Tibial nerve (tissue), 4 donors: Measurements from ENCODE around the gene HNRNPUL1.

Source experiments
- EP300 ChIP-seq, 2 donors: sonication (generic); formaldehyde crosslinking; IDR thresholded peaks; one replicate each; pipeline ENCODE4 v1.6.1; 2017; ENCODE audit warnings: antibody characterized with exemption in 2 of 2, mild to moderate bottlenecking in 1 of 2
- POLR2A ChIP-seq, 2 donors: fragments of 450-650 bp; IDR thresholded peaks; one replicate each; pipeline ENCODE4 v1.6.1; 2017; ENCODE audit warnings: antibody characterized with exemption in 2 of 2, mild to moderate bottlenecking in 2 of 2, moderate library complexity in 2 of 2
- TF ChIP-seq, protein P1 (sequence below), 5 experiments: fragments of 200-600 bp in 3 of 5; fragments of 450-650 bp in 2 of 5; sonication (generic) in 3 of 5; IDR thresholded peaks; one replicate each; pipeline ENCODE4 v1.5.1; 2016 to 2019; ENCODE audit warnings: antibody characterized with exemption in 5 of 5, mild to moderate bottlenecking in 3 of 5, moderate library complexity in 2 of 5

DNA sequence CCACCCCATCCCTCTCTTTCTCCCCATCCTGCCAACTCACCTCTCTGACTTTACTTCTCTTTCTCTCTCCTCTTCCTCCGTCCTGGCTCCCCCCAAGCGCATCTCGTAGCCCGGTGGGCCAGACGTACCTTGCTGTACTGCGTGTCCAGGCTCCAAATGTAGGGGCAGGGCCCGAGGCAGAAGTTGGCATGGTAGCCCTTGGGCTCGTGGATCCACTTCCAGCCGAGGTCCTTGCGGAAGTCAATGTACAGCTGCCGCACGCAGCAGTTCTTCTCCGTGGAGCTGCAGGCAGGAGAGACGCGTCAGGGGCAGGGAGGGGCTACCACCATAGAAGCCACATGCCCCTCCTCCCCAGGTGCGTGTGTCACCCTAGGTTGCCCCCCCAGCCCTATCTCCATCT is 67.8 kb downstream of the HNRNPUL1 start:
- TF ChIP-seq, protein P1, sequence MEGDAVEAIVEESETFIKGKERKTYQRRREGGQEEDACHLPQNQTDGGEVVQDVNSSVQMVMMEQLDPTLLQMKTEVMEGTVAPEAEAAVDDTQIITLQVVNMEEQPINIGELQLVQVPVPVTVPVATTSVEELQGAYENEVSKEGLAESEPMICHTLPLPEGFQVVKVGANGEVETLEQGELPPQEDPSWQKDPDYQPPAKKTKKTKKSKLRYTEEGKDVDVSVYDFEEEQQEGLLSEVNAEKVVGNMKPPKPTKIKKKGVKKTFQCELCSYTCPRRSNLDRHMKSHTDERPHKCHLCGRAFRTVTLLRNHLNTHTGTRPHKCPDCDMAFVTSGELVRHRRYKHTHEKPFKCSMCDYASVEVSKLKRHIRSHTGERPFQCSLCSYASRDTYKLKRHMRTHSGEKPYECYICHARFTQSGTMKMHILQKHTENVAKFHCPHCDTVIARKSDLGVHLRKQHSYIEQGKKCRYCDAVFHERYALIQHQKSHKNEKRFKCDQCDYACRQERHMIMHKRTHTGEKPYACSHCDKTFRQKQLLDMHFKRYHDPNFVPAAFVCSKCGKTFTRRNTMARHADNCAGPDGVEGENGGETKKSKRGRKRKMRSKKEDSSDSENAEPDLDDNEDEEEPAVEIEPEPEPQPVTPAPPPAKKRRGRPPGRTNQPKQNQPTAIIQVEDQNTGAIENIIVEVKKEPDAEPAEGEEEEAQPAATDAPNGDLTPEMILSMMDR (IDR thresholded peaks at IDR 0.05) = no peak
- TF ChIP-seq POLR2A (IDR thresholded peaks at IDR 0.05) (no peak), EP300 (IDR thresholded peaks at IDR 0.05) (no peak)
